Stimulated activated CD4-positive, alpha-beta T cell treated with anti-CD3 and anti-CD28 coated beads, TNF-alpha, amount 100 ng/mL, for 4 hours (primary cell): Measurements from ENCODE around the gene TUBGCP2.
"Not testable (repeated sequence)": the region's sequence is repeated elsewhere in the genome, so short reads cannot be mapped to it uniquely, and the experiment has no call there.

Experiments used
- DNase-seq, 3 experiments: peaks; one replicate each; pipeline ENCODE4 v3.0.0-alpha.2; 2020; ENCODE audit warnings: low read depth in 3 of 3

Gene TUBGCP2

GRCh38 chr10:133247681-133248333, 60.9 kb downstream of the TUBGCP2 start:
- no peak for DNase-seq

- no peak for DNase-seq
Observed at GRCh38 chr10:133246236-133246626, 62.4 kb downstream of the TUBGCP2 start.

GRCh38 chr10:133245439-133246235, 63.0 kb downstream of the TUBGCP2 start:
- DNase-seq = no peak

- DNase-seq = no peak
Observed at GRCh38 chr10:133243593-133243992, 65.1 kb downstream of the TUBGCP2 start.

GRCh38 chr10:133242611-133243356, 65.9 kb downstream of the TUBGCP2 start:
- DNase-seq = no peak

GRCh38 chr10:133241501-133242205, 67.0 kb downstream of the TUBGCP2 start:
- DNase-seq = no peak

- DNase-seq = no peak
Observed at GRCh38 chr10:133239990-133240389, 68.7 kb downstream of the TUBGCP2 start.

GRCh38 chr10:133238466-133238804, 70.2 kb downstream of the TUBGCP2 start:
- DNase-seq = no peak

GRCh38 chr10:133237588-133238465, 70.8 kb downstream of the TUBGCP2 start, which contains the start of gene VENTX:
VENTX (plus strand) TSS chr10:133237855; CDS start chr10:133237915, 60 bp downstream.
- DNase-seq = no peak

GRCh38 chr10:133237241-133237587, 71.5 kb downstream of the TUBGCP2 start:
- no peak for DNase-seq

GRCh38 chr10:133236401-133237240, 72.1 kb downstream of the TUBGCP2 start:
- DNase-seq = no peak

- DNase-seq = no peak
Observed at GRCh38 chr10:133235932-133236331, 72.7 kb downstream of the TUBGCP2 start.

GRCh38 chr10:133235265-133235855, 73.3 kb downstream of the TUBGCP2 start:
- no peak for DNase-seq

GRCh38 chr10:133234796-133235195, 73.9 kb downstream of the TUBGCP2 start:
- DNase-seq = not testable (repeated sequence)

- DNase-seq = no peak
Observed at GRCh38 chr10:133231946-133232574, 76.6 kb downstream of the TUBGCP2 start.

GRCh38 chr10:133231244-133231945, 77.3 kb downstream of the TUBGCP2 start:
- no peak for DNase-seq

- DNase-seq = no peak
Observed at GRCh38 chr10:133230387-133231195, 78.1 kb downstream of the TUBGCP2 start.

GRCh38 chr10:133230044-133230361, 78.7 kb downstream of the TUBGCP2 start, which contains the start of gene UTF1:
UTF1 (plus strand) TSS chr10:133230217; CDS start chr10:133230289, 72 bp downstream.
- DNase-seq = no peak
